Right lobe of liver (tissue), 6 donors: ENCODE data around the gene SLC13A4. TPM values are rescaled to one million over a fixed set of nuclear protein-coding genes. Genes with fewer than 3 reads are reported as not detected.

Experiments used
- ATAC-seq, 4 donors: fragments of 200-7000 bp; cut with Tn5 transposase; one replicate each; pipeline ENCODE4 v1.9.1; 2020; ENCODE audit warnings: mild to moderate bottlenecking in 4 of 4, moderate library complexity in 4 of 4
- DNase-seq, 3 donors: peaks; one replicate each; pipeline ENCODE4 v3.0.0-alpha.2; 2020
- H3K27ac ChIP-seq, 3 donors: fragments of 200-600 bp; one replicate each; pipeline ENCODE4 v1.8.0; 2022
- H3K27me3 ChIP-seq, 2 donors: fragments of 200-600 bp; one replicate each; pipeline ENCODE4 v1.8.0; 2022
- H3K36me3 ChIP-seq, 4 donors: fragments of 200-600 bp; sonication (generic) in 1 of 4; one replicate each; pipeline versions ENCODE4 v1.5.1 to v1.8.0; 2017 to 2022; ENCODE audit warnings: control low read depth in 1 of 4
- H3K4me1 ChIP-seq, 4 donors: fragments of 200-600 bp; sonication (generic) in 1 of 4; one replicate each; pipeline versions ENCODE4 v1.5.1 to v1.8.0; 2017 to 2022; ENCODE audit warnings: control low read depth in 1 of 4
- H3K4me3 ChIP-seq, 3 donors: fragments of 200-600 bp; one replicate each; pipeline ENCODE4 v1.8.0; 2022
- H3K9me3 ChIP-seq, 4 donors: fragments of 200-600 bp; sonication (generic) in 1 of 4; one replicate each; pipeline versions ENCODE4 v1.5.1 to v1.8.0; 2017 to 2022; ENCODE audit warnings: control low read depth in 1 of 4
- POLR2A ChIP-seq: fragments of 450-650 bp; IDR thresholded peaks from one replicate; pipeline ENCODE4 v1.6.1; 2017; ENCODE audit warnings: antibody characterized with exemption, mild to moderate bottlenecking
- WGBS: methylation state at CpG from one replicate; pipeline ENCODE4 v1.1.6; 2018; ENCODE audit warnings: low coverage, low lambda C conversion rate; ENCODE audit not compliant: insufficient coverage; ENCODE audit errors: missing lambda C conversion rate; 5-methylcytosine and 5-hydroxymethylcytosine counted together
- intact Hi-C, 2 donors: fragments of 100-400 bp; cut with DNase I; formaldehyde crosslinking; loops; one replicate each; pipeline versions ENCODE4 v1.11.2 to v1.14.1; 2022
- total RNA-seq, 6 experiments: library from RNA; depleted of rRNA in 2 of 6; stranded (reverse); fragments of >200 nt in 2 of 6; fragmentation: NEBNext Ultra II Directional in 3 of 6; extraction: Animal tissue kit (Norgen Biotek cat#: 25700) in 3 of 6; gene quantifications; one replicate each; pipeline versions ENCODE4 v1.1.0 to v1.2.4, GENCODE V29; 2016 to 2023
- TF ChIP-seq, protein P1 (sequence below), 4 donors: fragments of 200-600 bp in 3 of 4; fragments of 450-650 bp in 1 of 4; IDR thresholded peaks; one replicate each; pipeline versions ENCODE4 v1.5.1 to v1.8.0; 2016 to 2022; ENCODE audit warnings: antibody characterized with exemption in 4 of 4, mild to moderate bottlenecking in 2 of 4
- donor health status: DM: no; HTN: yes; CAD: no.
- donor health status: DM: no; HTN: no; CAD: no.
- donor health status: DM: no; HTN: no; CAD: no.
- donor health status: DM: no; HTN: yes; CAD: no.
- donor health status: DM: no; HTN: yes; CAD: no.

Gene SLC13A4
- total RNA-seq, 6 experiments from 2014 or later: 0.09 to 0.25 (median 0.18) TPM; not detected in 2

DNA sequence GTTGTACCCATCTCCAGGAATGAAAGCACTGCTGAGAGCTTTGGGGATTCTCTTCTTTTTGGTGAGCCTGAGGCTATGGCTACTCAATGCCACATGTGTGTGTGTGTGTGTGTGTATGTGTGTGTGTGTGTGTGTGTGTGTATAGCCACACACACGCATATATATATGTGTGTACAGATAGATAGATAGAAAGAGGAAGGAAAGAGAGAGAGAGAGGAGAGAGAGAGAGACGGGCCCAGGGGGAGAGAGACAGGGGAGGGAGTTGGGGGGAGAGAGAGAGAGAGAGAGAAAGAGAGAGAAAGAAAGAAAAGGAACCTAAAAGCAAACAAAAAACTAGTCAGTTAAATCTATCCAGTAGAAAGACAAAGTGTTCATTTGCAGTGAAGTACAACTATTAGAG is 8.3 kb downstream of the SLC13A4 start:
- no peaks in the 10 kb centered on the region for H3K27me3 ChIP-seq
- no peaks in the 10 kb centered on the region for H3K9me3 ChIP-seq
- H3K4me3 ChIP-seq: no peak overlapping the region
- TF ChIP-seq, protein P1, sequence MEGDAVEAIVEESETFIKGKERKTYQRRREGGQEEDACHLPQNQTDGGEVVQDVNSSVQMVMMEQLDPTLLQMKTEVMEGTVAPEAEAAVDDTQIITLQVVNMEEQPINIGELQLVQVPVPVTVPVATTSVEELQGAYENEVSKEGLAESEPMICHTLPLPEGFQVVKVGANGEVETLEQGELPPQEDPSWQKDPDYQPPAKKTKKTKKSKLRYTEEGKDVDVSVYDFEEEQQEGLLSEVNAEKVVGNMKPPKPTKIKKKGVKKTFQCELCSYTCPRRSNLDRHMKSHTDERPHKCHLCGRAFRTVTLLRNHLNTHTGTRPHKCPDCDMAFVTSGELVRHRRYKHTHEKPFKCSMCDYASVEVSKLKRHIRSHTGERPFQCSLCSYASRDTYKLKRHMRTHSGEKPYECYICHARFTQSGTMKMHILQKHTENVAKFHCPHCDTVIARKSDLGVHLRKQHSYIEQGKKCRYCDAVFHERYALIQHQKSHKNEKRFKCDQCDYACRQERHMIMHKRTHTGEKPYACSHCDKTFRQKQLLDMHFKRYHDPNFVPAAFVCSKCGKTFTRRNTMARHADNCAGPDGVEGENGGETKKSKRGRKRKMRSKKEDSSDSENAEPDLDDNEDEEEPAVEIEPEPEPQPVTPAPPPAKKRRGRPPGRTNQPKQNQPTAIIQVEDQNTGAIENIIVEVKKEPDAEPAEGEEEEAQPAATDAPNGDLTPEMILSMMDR (IDR thresholded peaks at IDR 0.05): no peak
- TF ChIP-seq POLR2A: no peak
- H3K27ac ChIP-seq: no peak overlapping the region
- no peaks in the 10 kb centered on the region for H3K36me3 ChIP-seq
- WGBS: 11% methylated on average over 2 of the region's 2 CpGs
- no peaks in the 10 kb centered on the region for H3K4me1 ChIP-seq
- intact Hi-C loops: no loop called here
- ATAC-seq (no peak), DNase-seq (no peak)

DNA sequence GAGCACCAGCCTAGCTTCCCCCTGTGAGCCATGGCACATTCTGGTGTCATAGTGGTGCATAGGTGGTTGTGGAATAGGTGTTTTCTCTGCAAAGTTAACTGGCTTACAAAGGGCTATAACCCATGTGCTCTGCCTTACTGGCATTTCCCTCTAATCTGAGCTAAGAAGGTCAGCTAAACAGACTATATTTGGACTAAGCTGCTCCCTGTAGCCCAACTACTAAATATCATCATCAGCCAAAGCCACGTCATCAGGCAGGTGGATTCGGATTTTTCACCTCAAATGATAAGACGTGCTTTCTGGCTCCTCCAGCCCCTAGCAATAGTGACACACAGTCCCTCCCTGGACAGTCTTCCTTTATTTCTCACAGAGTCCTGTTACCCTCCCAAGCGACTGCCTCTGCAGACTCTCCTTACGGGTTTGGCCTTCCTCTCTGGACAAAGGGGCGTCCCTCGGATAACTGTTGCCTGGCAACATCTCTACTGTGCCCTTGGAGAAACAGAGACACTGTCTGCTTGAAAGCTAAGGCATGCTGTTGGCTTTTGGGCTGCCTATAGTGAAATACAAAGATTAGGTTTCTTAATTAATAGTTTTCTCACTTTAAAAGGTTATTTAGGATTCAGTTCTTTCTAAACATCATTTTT is 9.1 kb downstream of the SLC13A4 start:
- Histone ChIP-seq H3K36me3 (no peaks in the 10 kb centered on the region), H3K9me3 (no peaks in the 10 kb centered on the region), H3K4me1 (no peaks in the 10 kb centered on the region), H3K4me3 (no peak overlapping the region), H3K27me3 (no peaks in the 10 kb centered on the region), H3K27ac (no peak overlapping the region)
- TF ChIP-seq, protein P1 (IDR thresholded peaks at IDR 0.05): no peak
- no peak for TF ChIP-seq POLR2A
- intact Hi-C loops: no loop called here
- DNase-seq (no peak), ATAC-seq (no peak)
- WGBS: 60% methylated on average over 7 of the region's 7 CpGs

DNA sequence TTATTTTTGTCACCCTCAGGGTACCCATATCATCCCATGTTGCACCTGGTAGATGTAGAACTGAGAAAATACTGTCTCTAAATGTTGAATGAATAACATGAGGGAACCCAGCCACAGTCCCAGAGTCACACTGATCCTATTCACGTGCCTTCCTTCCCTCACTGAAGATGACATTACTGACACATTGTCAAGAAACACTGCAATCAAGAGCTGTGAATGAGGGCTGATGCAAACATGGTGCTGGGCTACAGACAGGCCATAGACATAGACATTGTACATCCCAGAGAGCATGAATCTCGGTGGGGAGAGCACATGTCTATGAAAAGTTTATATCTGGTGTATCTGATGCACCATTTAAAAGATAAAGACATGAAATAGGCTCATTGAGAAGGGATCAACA is 9.8 kb downstream of the SLC13A4 start:
- DNase-seq (no peak), ATAC-seq (no peak)
- WGBS: 50% methylated on average over 2 of the region's 2 CpGs
- no peaks in the 10 kb centered on the region for H3K36me3 ChIP-seq
- H3K27me3 ChIP-seq: no peaks in the 10 kb centered on the region
- no peak overlapping the region for H3K27ac ChIP-seq
- H3K9me3 ChIP-seq: no peaks in the 10 kb centered on the region
- H3K4me1 ChIP-seq: no peaks in the 10 kb centered on the region
- intact Hi-C loops: no loop called here
- H3K4me3 ChIP-seq: no peak overlapping the region
- TF ChIP-seq POLR2A: no peak
- TF ChIP-seq, protein P1 (IDR thresholded peaks at IDR 0.05): no peak

DNA sequence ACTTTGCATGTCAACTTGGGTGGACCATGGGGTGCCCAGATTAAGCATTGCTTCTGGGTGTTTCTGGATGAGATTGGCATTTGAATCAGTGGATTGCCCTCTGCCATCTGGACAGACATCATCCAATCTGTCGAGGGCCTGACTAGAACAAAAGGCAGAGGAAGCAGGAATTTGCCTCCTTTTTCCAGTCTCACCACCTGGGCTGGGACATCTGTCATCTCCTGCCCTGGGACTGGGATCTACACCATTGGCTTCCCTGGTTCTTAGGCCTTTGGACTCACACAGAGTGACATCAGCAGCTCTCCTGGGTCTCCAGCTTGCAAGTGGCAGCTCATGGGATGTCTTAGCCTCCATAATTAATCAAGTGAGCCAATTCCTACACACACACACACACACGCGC is 10.3 kb downstream of the SLC13A4 start:
- H3K4me3 ChIP-seq: no peak overlapping the region
- DNase-seq: no peak
- H3K27ac ChIP-seq: no peak overlapping the region
- no peaks in the 10 kb centered on the region for H3K36me3 ChIP-seq
- H3K4me1 ChIP-seq: no peaks in the 10 kb centered on the region
- intact Hi-C loops: no loop called here
- TF ChIP-seq, protein P1 (IDR thresholded peaks at IDR 0.05): no peak
- no peak for TF ChIP-seq POLR2A
- WGBS: 96% methylated on average over 3 of the region's 3 CpGs
- no peak for ATAC-seq
- H3K9me3 ChIP-seq: no peaks in the 10 kb centered on the region
- no peaks in the 10 kb centered on the region for H3K27me3 ChIP-seq
